Loucy (cell line): ENCODE data around the gene GLIPR2.

Experiments used
- H2AFZ ChIP-seq: fragments of 200-600 bp; sonication (generic); 2 replicates; pipeline ENCODE4 v1.6.0; 2016; ENCODE audit warnings: antibody characterized with exemption, mild to moderate bottlenecking, low read length, moderate library complexity
- H3F3A ChIP-seq: fragments of 200-600 bp; 2 replicates; pipeline ENCODE4 v1.6.0; 2016; ENCODE audit warnings: antibody characterized with exemption, low read depth, mild to moderate bottlenecking
- H3K27me3 ChIP-seq: fragments of 200-600 bp; sonication (generic); 2 replicates; pipeline ENCODE4 v1.6.1; 2014; ENCODE audit warnings: low read length, mild to moderate bottlenecking; ENCODE audit not compliant: insufficient read depth, poor library complexity, severe bottlenecking
- H3K36me3 ChIP-seq: fragments of 200-600 bp; sonication (generic); 2 replicates; pipeline ENCODE4 v1.6.1; 2016; ENCODE audit warnings: low read length; ENCODE audit not compliant: insufficient read depth
- H3K4me1 ChIP-seq: fragments of 200-600 bp; sonication (generic); 2 replicates; pipeline ENCODE4 v1.5.1; 2014; ENCODE audit warnings: low read length, mild to moderate bottlenecking; ENCODE audit not compliant: insufficient read depth, poor library complexity, severe bottlenecking
- H3K4me2 ChIP-seq: fragments of 200-600 bp; sonication (generic); 2 replicates; pipeline ENCODE4 v1.6.0; 2014; ENCODE audit warnings: antibody characterized with exemption, low read length, low read depth, mild to moderate bottlenecking; ENCODE audit not compliant: poor library complexity, severe bottlenecking
- H3K4me3 ChIP-seq: fragments of 200-600 bp; sonication (generic); 2 replicates; pipeline ENCODE4 v1.5.1; 2014; ENCODE audit warnings: low read length, mild to moderate bottlenecking, mixed read lengths; ENCODE audit not compliant: poor library complexity, severe bottlenecking
- H3K79me2 ChIP-seq: fragments of 200-600 bp; sonication (generic); 2 replicates; pipeline ENCODE4 v1.6.1; 2014; ENCODE audit warnings: low read length; ENCODE audit not compliant: insufficient read depth
- H3K9ac ChIP-seq: fragments of 200-600 bp; sonication (generic); 2 replicates; pipeline ENCODE4 v1.6.0; 2014; ENCODE audit warnings: mild to moderate bottlenecking, low read depth, low read length, moderate library complexity; ENCODE audit not compliant: poor library complexity, severe bottlenecking
- H3K9me2 ChIP-seq: fragments of 200-600 bp; sonication (generic); replicated peaks from 2 replicates; pipeline ENCODE4 v1.6.1; 2016; ENCODE audit warnings: low read depth, low read length, mixed read lengths
- H3K9me3 ChIP-seq: fragments of 200-600 bp; sonication (generic); 2 replicates; pipeline ENCODE4 v1.6.1; 2014; ENCODE audit warnings: mild to moderate bottlenecking, antibody characterized with exemption, low read length, low read depth; ENCODE audit not compliant: insufficient read depth
- H4K20me1 ChIP-seq: fragments of 200-600 bp; sonication (generic); 2 replicates; pipeline ENCODE4 v1.6.0; 2014; ENCODE audit warnings: antibody characterized with exemption, low read length, mild to moderate bottlenecking; ENCODE audit not compliant: insufficient read depth, poor library complexity, severe bottlenecking
- CTCF ChIP-seq: fragments of 200-600 bp; sonication (generic); conservative IDR thresholded peaks from 2 replicates; pipeline ENCODE4 v1.5.1; 2014; ENCODE audit warnings: mild to moderate bottlenecking, antibody characterized with exemption, low read length
- EZH2phosphoT487 ChIP-seq: fragments of 200-600 bp; IDR thresholded peaks from 2 replicates; pipeline ENCODE4 v1.6.1; 2018; ENCODE audit warnings: antibody characterized with exemption, mild to moderate bottlenecking, moderate library complexity, borderline replicate concordance

GLIPR2 gene

DNA sequence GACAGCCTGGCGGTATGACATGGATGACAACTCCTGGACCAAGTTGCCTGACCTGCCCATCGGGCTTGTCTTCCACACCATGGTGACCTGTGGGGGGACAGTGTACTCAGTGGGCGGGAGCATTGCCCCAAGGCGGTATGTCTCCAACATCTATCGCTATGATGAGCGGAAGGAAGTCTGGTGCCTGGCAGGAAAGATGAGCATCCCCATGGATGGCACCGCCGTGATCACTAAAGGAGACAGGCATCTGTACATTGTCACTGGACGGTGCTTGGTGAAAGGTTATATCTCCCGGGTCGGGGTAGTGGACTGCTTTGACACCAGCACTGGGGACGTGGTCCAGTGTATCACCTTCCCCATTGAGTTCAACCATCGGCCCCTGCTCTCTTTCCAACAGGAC is 34.0 kb downstream of the GLIPR2 start:
- no peaks in the 10 kb centered on the region for H3K36me3 ChIP-seq
- H3K27me3 ChIP-seq, result no peaks in the 10 kb centered on the region
- no peak overlapping the region for H3K4me2 ChIP-seq
- no peak overlapping the region for H3K4me3 ChIP-seq
- H3K79me2 ChIP-seq, result no peaks in the 10 kb centered on the region
- H4K20me1 ChIP-seq, result no peaks in the 10 kb centered on the region
- no peaks in the 10 kb centered on the region for H3K9me2 ChIP-seq
- H3K9me3 ChIP-seq, result no peaks in the 10 kb centered on the region
- H2AFZ ChIP-seq, result no peak overlapping the region
- TF ChIP-seq EZH2phosphoT487 (no peak), CTCF (no peak)
- no peak overlapping the region for H3K9ac ChIP-seq
- H3K4me1 ChIP-seq, result no peaks in the 10 kb centered on the region
- no peaks in the 10 kb centered on the region for H3F3A ChIP-seq

GRCh38 chr9:36173861-36174260 is 37.3 kb downstream of the GLIPR2 start:
- Histone ChIP-seq H3K9me3 (no peaks in the 10 kb centered on the region), H2AFZ (no peak overlapping the region), H3K27me3 (no peaks in the 10 kb centered on the region), H3K9ac (no peak overlapping the region), H3K4me1 (peaks cover under 1% of the 10 kb centered on the region), H3K79me2 (no peaks in the 10 kb centered on the region), H3K4me3 (no peak overlapping the region), H3K36me3 (no peaks in the 10 kb centered on the region), H4K20me1 (no peaks in the 10 kb centered on the region), H3K9me2 (no peaks in the 10 kb centered on the region), H3F3A (no peaks in the 10 kb centered on the region), H3K4me2 (no peak overlapping the region)
- no peak for TF ChIP-seq EZH2phosphoT487
- TF ChIP-seq CTCF, result no peak

- H3K9ac ChIP-seq, result no peak overlapping the region
- peaks cover 5% of the 10 kb centered on the region for H3K4me1 ChIP-seq
- no peaks in the 10 kb centered on the region for H3K36me3 ChIP-seq
- TF ChIP-seq EZH2phosphoT487, result no peak
- no peak for TF ChIP-seq CTCF
- no peaks in the 10 kb centered on the region for H3F3A ChIP-seq
- H3K79me2 ChIP-seq, result no peaks in the 10 kb centered on the region
- no peak overlapping the region for H3K4me3 ChIP-seq
- H3K4me2 ChIP-seq, result no peak overlapping the region
- H2AFZ ChIP-seq, result no peak overlapping the region
- no peaks in the 10 kb centered on the region for H3K9me2 ChIP-seq
- no peaks in the 10 kb centered on the region for H4K20me1 ChIP-seq
- H3K27me3 ChIP-seq, result no peaks in the 10 kb centered on the region
- no peaks in the 10 kb centered on the region for H3K9me3 ChIP-seq
These were observed 37.7 kb downstream of the GLIPR2 start for GRCh38 chr9:36174271-36174670.
